Keratinocyte (primary cell): ENCODE data around the gene SPRY1. TPM values are rescaled to one million over a fixed set of nuclear protein-coding genes. Genes with fewer than 3 reads are reported as not detected.

Experiments used
- DNase-seq: peaks from one replicate; pipeline ENCODE4 v3.0.0-alpha.2; 2011; ENCODE audit warnings: low read depth, missing footprints, low spot score
- FAIRE-seq: peaks from 2 replicates; lab custom pipeline; 2011; peaks lifted over from hg19 to GRCh38; lab: Jason Lieb, UNC
- H2AFZ ChIP-seq: 2 replicates; pipeline ENCODE4 v1.6.0; 2012; ENCODE audit warnings: low read length, control low read depth, inconsistent platforms; ENCODE audit not compliant: control insufficient read depth
- H3K27ac ChIP-seq: 2 replicates; pipeline ENCODE4 v1.5.1; 2011; ENCODE audit warnings: low read length; ENCODE audit not compliant: control insufficient read depth, insufficient read depth
- H3K27me3 ChIP-seq: 3 replicates; pipeline ENCODE4 v1.6.0; 2011; ENCODE audit warnings: low read length; ENCODE audit not compliant: control insufficient read depth, insufficient read depth; ENCODE audit errors: extremely low read depth
- H3K36me3 ChIP-seq, 2 experiments: 2 replicates in 1 of 2; 3 replicates in 1 of 2; pipeline ENCODE4 v1.5.1; 2011; ENCODE audit warnings: low read length in 2 of 2, mild to moderate bottlenecking in 1 of 2; ENCODE audit not compliant: control insufficient read depth in 2 of 2, insufficient read depth in 2 of 2; ENCODE audit errors: extremely low read depth in 1 of 2
- H3K4me1 ChIP-seq: 3 replicates; pipeline ENCODE4 v1.5.1; 2011; ENCODE audit warnings: low read length; ENCODE audit not compliant: control insufficient read depth, insufficient read depth; ENCODE audit errors: extremely low read depth
- H3K4me2 ChIP-seq: 3 replicates; pipeline ENCODE4 v1.6.0; 2011; ENCODE audit warnings: low read depth, low read length; ENCODE audit not compliant: control insufficient read depth, insufficient read depth; ENCODE audit errors: extremely low read depth
- H3K4me3 ChIP-seq, 3 experiments: fragments of 200-600 bp in 1 of 3; sonication (generic) in 1 of 3; 2 replicates in 2 of 3; 3 replicates in 1 of 3; pipeline ENCODE4 v1.5.1; 2011 to 2016; ENCODE audit warnings: low read length in 3 of 3, mild to moderate bottlenecking in 3 of 3, control low read depth in 2 of 3, inconsistent platforms in 1 of 3, low read depth in 1 of 3, mixed read lengths in 1 of 3, mixed run types in 1 of 3, moderate library complexity in 1 of 3; ENCODE audit not compliant: control insufficient read depth in 2 of 3, insufficient read depth in 2 of 3; ENCODE audit errors: extremely low read depth in 1 of 3
- H3K79me2 ChIP-seq: 2 replicates; pipeline ENCODE4 v1.6.0; 2012; ENCODE audit warnings: low read length; ENCODE audit not compliant: control insufficient read depth, insufficient read depth
- H3K9ac ChIP-seq: 3 replicates; pipeline ENCODE4 v1.6.0; 2011; ENCODE audit warnings: low read length; ENCODE audit not compliant: control insufficient read depth, insufficient read depth; ENCODE audit errors: extremely low read depth
- H3K9me1 ChIP-seq: 3 replicates; pipeline ENCODE4 v1.6.0; 2011; ENCODE audit warnings: low read length; ENCODE audit not compliant: control insufficient read depth, insufficient read depth; ENCODE audit errors: extremely low read depth
- H3K9me3 ChIP-seq: 2 replicates; pipeline ENCODE4 v1.5.1; 2012; ENCODE audit warnings: low read depth, low read length; ENCODE audit not compliant: control insufficient read depth
- H4K20me1 ChIP-seq: 3 replicates; pipeline ENCODE4 v1.6.0; 2011; ENCODE audit warnings: low read length; ENCODE audit not compliant: control insufficient read depth, insufficient read depth; ENCODE audit errors: extremely low read depth
- CTCF ChIP-seq, 3 experiments: IDR thresholded peaks in 1 of 3; conservative IDR thresholded peaks in 1 of 3; optimal IDR thresholded peaks in 1 of 3; 2 replicates in 2 of 3; 3 replicates in 1 of 3; pipeline versions ENCODE3 to v1.5.1; 2011; ENCODE audit warnings: low read length in 3 of 3, mild to moderate bottlenecking in 3 of 3, moderate library complexity in 2 of 3, control low read depth in 1 of 3, inconsistent platforms in 1 of 3; ENCODE audit not compliant: insufficient read depth in 2 of 3; ENCODE audit errors: extremely low read depth in 1 of 3
- EZH2 ChIP-seq: IDR thresholded peaks from one replicate; pipeline ENCODE4 v1.6.1; 2012; ENCODE audit warnings: inconsistent platforms, mild to moderate bottlenecking, low read length, moderate library complexity
- dilution Hi-C: fragments of 300-500 bp; cut with MboI; formaldehyde crosslinking; loops from one replicate; pipeline ENCODE4 v1.7.0; 2020; ENCODE audit warnings: low sequenced_read_pairs; ENCODE audit not compliant: extremely low pct_ligation_motif_present
- polyA plus RNA-seq, 5 experiments: library from polyadenylated mRNA; depleted of rRNA in 3 of 5; stranded (reverse) in 3 of 5; stranded (forward) in 1 of 5; unstranded in 1 of 5; fragments of >200 nt; gene quantifications; 1 replicate in 1 of 5; 2 replicates in 3 of 5; 3 replicates in 1 of 5; pipeline versions ENCODE4 v1.2.1 to v1.2.3, GENCODE V29; 2011 to 2012; ENCODE audit warnings: missing spikeins in 2 of 5, low read depth in 1 of 5, low replicate concordance in 1 of 5

SPRY1 gene
- polyA plus RNA-seq, 1 donor (not counting 4 experiments of a cell fraction or from before 2014, with no cell fraction given): 3.6 TPM

- dilution Hi-C loops: no loop called here
- Histone ChIP-seq H3K4me2 (peak overlapping the region; percentile 37), H4K20me1 (no peaks in the 10 kb centered on the region), H3K4me1 (peaks cover 2% of the 10 kb centered on the region), H2AFZ (peak overlapping the region; percentile 85), H3K9me1 (no peaks in the 10 kb centered on the region), H3K9ac (no peak overlapping the region), H3K27ac (no peak overlapping the region), H3K27me3 (no peaks in the 10 kb centered on the region), H3K4me3 (peak overlapping the region in 1 of 3 experiments; percentile 41), H3K36me3 (no peaks in the 10 kb centered on the region), H3K9me3 (no peaks in the 10 kb centered on the region), H3K79me2 (no peaks in the 10 kb centered on the region)
- no peak for FAIRE-seq
- no peak for DNase-seq
- TF ChIP-seq EZH2 (no peak), CTCF (optimal IDR thresholded peaks at IDR 0.05 in 1 of 3, IDR thresholded peaks at IDR 0.05 in 1 of 3, conservative IDR thresholded peaks at IDR 0.05 in 1 of 3; ENCODE audit: extremely low read depth in 1 of 3, insufficient read depth in 2 of 3, low read length in 3 of 3) (no peak)
Observed at GRCh38 chr4:123393721-123394120, 2.9 kb upstream of the SPRY1 start.

GRCh38 chr4:123397144-123398065 is 810 bp downstream of the SPRY1 start:
- peaks cover 12% of the 10 kb centered on the region for H3K4me1 ChIP-seq
- DNase-seq (no peak), FAIRE-seq (no peak)
- dilution Hi-C loops: no loop called here
- H3K4me2 ChIP-seq: peak overlapping the region; percentile 64
- peak overlapping the region; percentile 75 for H2AFZ ChIP-seq
- peak overlapping the region; percentile 80 for H3K9ac ChIP-seq
- TF ChIP-seq CTCF (optimal IDR thresholded peaks at IDR 0.05 in 1 of 3, IDR thresholded peaks at IDR 0.05 in 1 of 3, conservative IDR thresholded peaks at IDR 0.05 in 1 of 3; ENCODE audit: extremely low read depth in 1 of 3, insufficient read depth in 2 of 3, low read length in 3 of 3) (peak in 1 of 3 experiments; percentile 8), EZH2 (no peak)
- H3K36me3 ChIP-seq: peaks cover 0 to 4% of the 10 kb centered on the region in 2 experiments
- peak overlapping the region; percentile 65 to 87 (median 69) for H3K4me3 ChIP-seq
- H3K79me2 ChIP-seq: peaks cover 20% of the 10 kb centered on the region
- no peaks in the 10 kb centered on the region for H3K9me1 ChIP-seq
- no peaks in the 10 kb centered on the region for H4K20me1 ChIP-seq
- peak overlapping the region; percentile 63 for H3K27ac ChIP-seq
- H3K9me3 ChIP-seq: no peaks in the 10 kb centered on the region
- H3K27me3 ChIP-seq: no peaks in the 10 kb centered on the region
